ENCODE results near the gene SMIM24.
A peak's percentile ranks its signal among the peaks of the same experiment; 100 is the strongest.
"Not testable (repeated sequence)": the region's sequence is repeated elsewhere in the genome, so short reads cannot be mapped to it uniquely, and the experiment has no call there.

Gene SMIM24

GRCh38 chr19:3508771-3509535 lies 28.6 kb upstream of the SMIM24 start:
- H3K9me3 Mint-ChIP-seq: no peaks in the 10 kb centered on the region
- peak overlapping the region; percentile 21 for H3K27ac Mint-ChIP-seq
- intact Hi-C loops (cut with micrococcal nuclease): no loop called here

GRCh38 chr19:3508121-3508661 lies 27.9 kb upstream of the SMIM24 start:
- intact Hi-C loops (cut with micrococcal nuclease); H3K27me3 Mint-ChIP-seq; H3K4me3 Mint-ChIP-seq; H3K9me3 Mint-ChIP-seq; H3K27ac Mint-ChIP-seq: not testable (repeated sequence)
- Mint-ChIP-seq H3K4me1 (ENCODE audit: low read depth) (peaks cover 63% of the 10 kb centered on the region), H3K36me3 (ENCODE audit: low read depth) (peaks cover 62% of the 10 kb centered on the region)

More at GRCh38 chr19:3508771-3509535, 28.6 kb upstream of the SMIM24 start:
- H3K36me3 Mint-ChIP-seq (ENCODE audit: low read depth): peaks cover 70% of the 10 kb centered on the region
- H3K4me3 Mint-ChIP-seq: no peak overlapping the region
- peaks cover 71% of the 10 kb centered on the region for H3K4me1 Mint-ChIP-seq (ENCODE audit: low read depth)
- H3K27me3 Mint-ChIP-seq: no peaks in the 10 kb centered on the region

- Mint-ChIP-seq H3K4me1 (ENCODE audit: low read depth) (peaks cover 62% of the 10 kb centered on the region), H3K4me3 (peak overlapping the region; percentile 99), H3K9me3 (no peaks in the 10 kb centered on the region), H3K27ac (peak overlapping the region; percentile 95), H3K36me3 (ENCODE audit: low read depth) (peaks cover 60% of the 10 kb centered on the region), H3K27me3 (no peaks in the 10 kb centered on the region)
- intact Hi-C loops (cut with micrococcal nuclease): loop anchor here (2.0 kb wide), 1 partner anchor 65 kb away; the partner anchor contains the start of gene HMG20B
Observed at GRCh38 chr19:3507371-3508120, 27.2 kb upstream of the SMIM24 start.

GRCh38 chr19:3506384-3507340 lies 26.3 kb upstream of the SMIM24 start:
- intact Hi-C loops (cut with micrococcal nuclease): loop anchor here (2.0 kb wide), 1 partner anchor 66 kb away; the partner anchor contains the start of gene HMG20B
- H3K4me3 Mint-ChIP-seq: peak overlapping the region; percentile 99
- H3K36me3 Mint-ChIP-seq (ENCODE audit: low read depth): peaks cover 51% of the 10 kb centered on the region
- H3K27ac Mint-ChIP-seq: peak overlapping the region; percentile 95
- no peaks in the 10 kb centered on the region for H3K9me3 Mint-ChIP-seq
- H3K4me1 Mint-ChIP-seq (ENCODE audit: low read depth): peaks cover 57% of the 10 kb centered on the region
- H3K27me3 Mint-ChIP-seq: no peaks in the 10 kb centered on the region

- Mint-ChIP-seq H3K9me3 (no peaks in the 10 kb centered on the region), H3K4me3 (peak within 1 kb of the TSS; percentile 99)
Observed at GRCh38 chr19:3505598-3506383, 25.5 kb upstream of the SMIM24 start, which contains the start of gene FZR1. TSS of gene FZR1 (plus strand) at chr19:3506311. CDS start at chr19:3522990, 16,679 bp downstream.

GRCh38 chr19:3504735-3505134 lies 24.4 kb upstream of the SMIM24 start:
- H3K27me3 Mint-ChIP-seq: no peaks in the 10 kb centered on the region
- no peak overlapping the region for H3K4me3 Mint-ChIP-seq
- no peaks in the 10 kb centered on the region for H3K9me3 Mint-ChIP-seq
- intact Hi-C loops (cut with micrococcal nuclease): no loop called here
- H3K27ac Mint-ChIP-seq: peak overlapping the region; percentile 95
- peaks cover 39% of the 10 kb centered on the region for H3K36me3 Mint-ChIP-seq (ENCODE audit: low read depth)
- peaks cover 51% of the 10 kb centered on the region for H3K4me1 Mint-ChIP-seq (ENCODE audit: low read depth)

More at GRCh38 chr19:3505598-3506383, 25.5 kb upstream of the SMIM24 start, which contains the start of gene FZR1:
- peak within 1 kb of the TSS; percentile 95 for H3K27ac Mint-ChIP-seq
- H3K36me3 Mint-ChIP-seq (ENCODE audit: low read depth): peaks cover 42% of the 10 kb centered on the region
- no peaks in the 10 kb centered on the region for H3K27me3 Mint-ChIP-seq
- intact Hi-C loops (cut with micrococcal nuclease): loop anchor here (2.0 kb wide), 1 partner anchor 67 kb away; the partner anchor contains the start of gene HMG20B
- H3K4me1 Mint-ChIP-seq (ENCODE audit: low read depth): peaks cover 55% of the 10 kb centered on the region

GRCh38 chr19:3503036-3503572 lies 22.8 kb upstream of the SMIM24 start:
- H3K9me3 Mint-ChIP-seq: no peaks in the 10 kb centered on the region
- peaks cover 31% of the 10 kb centered on the region for H3K36me3 Mint-ChIP-seq (ENCODE audit: low read depth)
- intact Hi-C loops (cut with micrococcal nuclease): no loop called here
- peak overlapping the region; percentile 45 for H3K27ac Mint-ChIP-seq
- peaks cover 48% of the 10 kb centered on the region for H3K4me1 Mint-ChIP-seq (ENCODE audit: low read depth)
- H3K27me3 Mint-ChIP-seq: no peaks in the 10 kb centered on the region
- no peak overlapping the region for H3K4me3 Mint-ChIP-seq

GRCh38 chr19:3501780-3502179 lies 21.5 kb upstream of the SMIM24 start:
- H3K4me1 Mint-ChIP-seq (ENCODE audit: low read depth): peaks cover 40% of the 10 kb centered on the region
- H3K27me3 Mint-ChIP-seq: no peaks in the 10 kb centered on the region
- H3K9me3 Mint-ChIP-seq: no peaks in the 10 kb centered on the region
- no peak overlapping the region for H3K4me3 Mint-ChIP-seq
- H3K36me3 Mint-ChIP-seq (ENCODE audit: low read depth): peaks cover 31% of the 10 kb centered on the region
- no peak overlapping the region for H3K27ac Mint-ChIP-seq
- intact Hi-C loops (cut with micrococcal nuclease): no loop called here

GRCh38 chr19:3500429-3501101 lies 20.2 kb upstream of the SMIM24 start, which contains the start of gene DOHH:
TSS of gene DOHH (minus strand) at chr19:3500674. CDS start at chr19:3496814, 3,860 bp downstream.
- Mint-ChIP-seq H3K36me3 (ENCODE audit: low read depth) (peaks cover 38% of the 10 kb centered on the region), H3K4me3 (peak within 1 kb of the TSS; percentile 84), H3K27ac (peak within 1 kb of the TSS; percentile 94), H3K4me1 (ENCODE audit: low read depth) (peaks cover 35% of the 10 kb centered on the region), H3K27me3 (no peaks in the 10 kb centered on the region), H3K9me3 (no peaks in the 10 kb centered on the region)
- intact Hi-C loops (cut with micrococcal nuclease): no loop called here

GRCh38 chr19:3499738-3500428 lies 19.6 kb upstream of the SMIM24 start:
- Mint-ChIP-seq H3K27ac (peak overlapping the region; percentile 94), H3K4me3 (peak overlapping the region; percentile 84), H3K4me1 (ENCODE audit: low read depth) (peaks cover 31% of the 10 kb centered on the region), H3K36me3 (ENCODE audit: low read depth) (peaks cover 44% of the 10 kb centered on the region), H3K9me3 (no peaks in the 10 kb centered on the region), H3K27me3 (no peaks in the 10 kb centered on the region)
- intact Hi-C loops (cut with micrococcal nuclease): no loop called here

- intact Hi-C loops (cut with micrococcal nuclease): no loop called here
- peaks cover 26% of the 10 kb centered on the region for H3K4me1 Mint-ChIP-seq (ENCODE audit: low read depth)
- H3K36me3 Mint-ChIP-seq (ENCODE audit: low read depth): peaks cover 64% of the 10 kb centered on the region
- H3K27me3 Mint-ChIP-seq: no peaks in the 10 kb centered on the region
- no peak overlapping the region for H3K27ac Mint-ChIP-seq
- H3K4me3 Mint-ChIP-seq: no peak overlapping the region
- H3K9me3 Mint-ChIP-seq: no peaks in the 10 kb centered on the region
Observed at GRCh38 chr19:3497757-3498520, 17.6 kb upstream of the SMIM24 start.
